HG03439 (cell line): ENCODE data around the gene HESX1.

Experiments
- ATAC-seq: cut with Tn5 transposase; IDR thresholded peaks from one replicate; pipeline ENCODE4 v1.9.1; 2021; ENCODE audit warnings: mild to moderate bottlenecking, moderate library complexity; ENCODE audit not compliant: unreplicated experiment

The HESX1 gene

DNA sequence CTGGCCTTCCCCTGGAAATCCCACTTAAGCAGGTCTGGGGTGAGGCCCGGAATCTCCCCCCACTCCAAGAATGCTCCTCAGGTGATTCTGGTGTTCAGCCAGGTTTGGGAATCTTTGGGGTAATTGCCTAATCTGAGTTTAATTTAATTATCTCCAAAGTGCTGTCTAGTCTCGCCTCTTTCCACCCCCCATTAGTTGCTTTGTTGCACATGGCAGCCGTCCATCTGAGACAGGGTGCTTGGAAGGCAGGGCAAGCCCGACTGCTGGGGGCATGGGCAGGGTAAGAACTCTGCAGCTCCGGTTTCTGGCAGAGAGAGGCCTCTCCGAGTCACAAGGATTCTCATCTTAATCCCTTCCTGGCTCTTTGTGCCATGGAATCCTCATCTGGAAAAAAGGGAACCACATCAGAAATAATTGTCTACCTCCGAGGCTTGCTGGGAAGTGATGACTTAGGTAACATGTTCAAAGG is 49.6 kb downstream of the HESX1 start:
- no peak for ATAC-seq
